KMS-11 (cell line): Measurements from ENCODE around the gene LONRF2.

Source experiments
- H2AFZ ChIP-seq: fragments of 200-600 bp; sonication (generic); 2 replicates; pipeline ENCODE4 v1.6.1; 2016; ENCODE audit warnings: antibody characterized with exemption, mixed run types, low read depth
- H3K27ac ChIP-seq: fragments of 200-600 bp; sonication (generic); 2 replicates; pipeline ENCODE4 v1.6.1; 2016; ENCODE audit warnings: mild to moderate bottlenecking, mixed run types
- H3K27me3 ChIP-seq: fragments of 200-600 bp; sonication (generic); 2 replicates; pipeline ENCODE4 v1.6.1; 2017; ENCODE audit warnings: mild to moderate bottlenecking, low read depth, mixed run types, moderate library complexity; ENCODE audit not compliant: insufficient read depth
- H3K36me3 ChIP-seq: fragments of 200-600 bp; sonication (generic); 2 replicates; pipeline ENCODE4 v1.6.1; 2017; ENCODE audit warnings: mild to moderate bottlenecking, mixed run types; ENCODE audit not compliant: insufficient read depth
- H3K4me1 ChIP-seq: fragments of 200-600 bp; sonication (generic); 2 replicates; pipeline ENCODE4 v1.6.1; 2016; ENCODE audit warnings: mild to moderate bottlenecking, low read depth, mixed run types; ENCODE audit not compliant: poor library complexity, severe bottlenecking
- H3K4me2 ChIP-seq: fragments of 200-600 bp; sonication (generic); 2 replicates; pipeline ENCODE4 v1.7.0; 2016; ENCODE audit warnings: mild to moderate bottlenecking, mixed run types
- H3K4me3 ChIP-seq: fragments of 200-600 bp; sonication (generic); IDR thresholded peaks from 2 replicates; pipeline ENCODE4 v1.6.1; 2017; ENCODE audit warnings: low read depth, low read length, mixed read lengths; ENCODE audit not compliant: insufficient read depth
- H3K79me2 ChIP-seq: fragments of 200-600 bp; sonication (generic); 2 replicates; pipeline ENCODE4 v1.6.1; 2016; ENCODE audit warnings: low read depth, mixed run types; ENCODE audit not compliant: insufficient read depth
- H3K9ac ChIP-seq: fragments of 200-600 bp; sonication (generic); 2 replicates; pipeline ENCODE4 v1.6.1; 2016; ENCODE audit warnings: mild to moderate bottlenecking, mixed run types
- H4K20me1 ChIP-seq: fragments of 200-600 bp; sonication (generic); 2 replicates; pipeline ENCODE4 v1.6.1; 2016; ENCODE audit warnings: mild to moderate bottlenecking, mixed run types; ENCODE audit not compliant: insufficient read depth
- CTCF ChIP-seq: fragments of 200-600 bp; sonication (generic); conservative IDR thresholded peaks from 2 replicates; pipeline ENCODE4 v1.6.1; 2017; ENCODE audit warnings: low read depth, mild to moderate bottlenecking, antibody characterized with exemption, low read length, moderate library complexity, mixed read lengths

Gene LONRF2

DNA sequence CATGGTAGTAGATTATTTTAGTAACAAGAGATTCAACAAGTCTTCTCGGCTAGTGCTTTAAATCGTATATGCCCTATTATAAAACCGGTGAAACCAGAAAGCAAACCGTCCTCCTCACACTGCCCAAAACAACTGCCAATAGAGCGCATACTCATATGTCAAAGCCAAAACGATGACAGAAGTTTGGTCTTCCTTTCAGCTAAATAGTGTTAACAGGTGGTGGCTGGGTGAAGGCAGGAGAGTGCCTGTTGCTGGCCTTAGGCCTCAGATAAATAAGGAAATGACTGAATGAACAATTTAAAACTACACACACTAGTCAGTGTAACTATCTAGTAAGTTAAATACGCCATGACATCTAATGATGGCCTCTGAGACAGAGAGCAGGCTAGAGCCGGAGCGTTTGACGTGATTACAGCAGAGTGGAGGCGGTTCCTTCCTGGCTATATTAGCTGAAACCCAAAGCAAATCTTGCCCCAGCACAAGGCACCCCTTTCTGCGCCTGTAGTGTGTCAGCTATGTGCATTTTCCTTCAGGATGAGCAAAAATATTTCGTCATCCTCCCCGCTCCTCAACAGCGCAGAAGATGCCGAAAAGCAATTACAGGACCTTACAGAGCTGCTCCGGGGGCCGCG lies 1.6 kb downstream of the LONRF2 start:
- no peak for TF ChIP-seq CTCF
- H3K4me1 ChIP-seq, result no peaks in the 10 kb centered on the region
- no peak overlapping the region for H2AFZ ChIP-seq
- no peaks in the 10 kb centered on the region for H4K20me1 ChIP-seq
- no peak overlapping the region for H3K4me2 ChIP-seq
- no peaks in the 10 kb centered on the region for H3K79me2 ChIP-seq
- H3K27ac ChIP-seq, result no peak overlapping the region
- H3K4me3 ChIP-seq, result no peak overlapping the region
- no peaks in the 10 kb centered on the region for H3K27me3 ChIP-seq
- no peak overlapping the region for H3K9ac ChIP-seq
- H3K36me3 ChIP-seq, result no peaks in the 10 kb centered on the region

DNA sequence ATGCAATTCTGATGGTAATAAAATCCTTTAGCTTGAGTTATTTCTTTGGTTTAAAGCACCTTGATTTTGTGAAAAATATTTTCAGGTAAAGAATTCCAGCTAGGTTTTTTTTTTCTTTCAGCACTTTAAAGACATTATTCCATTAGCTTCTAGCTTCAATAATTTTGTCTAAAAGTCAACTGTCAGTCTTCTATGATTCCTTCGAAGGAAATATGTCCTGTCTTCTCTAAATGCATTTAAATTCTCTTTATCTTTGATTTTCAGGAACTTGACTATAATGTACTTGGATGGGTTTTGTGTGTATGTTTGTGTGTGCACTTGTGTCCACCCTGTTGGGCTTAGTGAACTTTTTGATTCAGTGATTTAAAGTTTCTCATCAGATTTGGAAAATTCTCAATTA lies 4.7 kb downstream of the LONRF2 start:
- Histone ChIP-seq H4K20me1 (no peaks in the 10 kb centered on the region), H3K4me1 (no peaks in the 10 kb centered on the region), H3K27me3 (no peaks in the 10 kb centered on the region), H3K79me2 (no peaks in the 10 kb centered on the region), H3K9ac (no peak overlapping the region), H3K4me3 (no peak overlapping the region), H3K36me3 (no peaks in the 10 kb centered on the region), H3K27ac (no peak overlapping the region), H2AFZ (no peak overlapping the region), H3K4me2 (no peak overlapping the region)
- no peak for TF ChIP-seq CTCF

- Histone ChIP-seq H3K27ac (no peak overlapping the region), H3K4me2 (no peak overlapping the region), H3K36me3 (no peaks in the 10 kb centered on the region), H3K9ac (no peak overlapping the region), H3K79me2 (no peaks in the 10 kb centered on the region), H3K4me1 (no peaks in the 10 kb centered on the region), H4K20me1 (no peaks in the 10 kb centered on the region), H2AFZ (no peak overlapping the region), H3K4me3 (no peak overlapping the region), H3K27me3 (no peaks in the 10 kb centered on the region)
- TF ChIP-seq CTCF, result no peak
Measured at GRCh38 chr2:100309973-100310719, 12.2 kb downstream of the LONRF2 start.

- Histone ChIP-seq H3K79me2 (no peaks in the 10 kb centered on the region), H3K27ac (no peak overlapping the region), H3K27me3 (no peaks in the 10 kb centered on the region), H3K9ac (no peak overlapping the region), H3K4me1 (no peaks in the 10 kb centered on the region), H3K4me2 (no peak overlapping the region), H2AFZ (no peak overlapping the region), H3K36me3 (no peaks in the 10 kb centered on the region), H3K4me3 (no peak overlapping the region), H4K20me1 (no peaks in the 10 kb centered on the region)
- no peak for TF ChIP-seq CTCF
Measured at GRCh38 chr2:100309311-100309710, 13.0 kb downstream of the LONRF2 start.
